Measurements from ENCODE around the gene MFAP3L.

DNA sequence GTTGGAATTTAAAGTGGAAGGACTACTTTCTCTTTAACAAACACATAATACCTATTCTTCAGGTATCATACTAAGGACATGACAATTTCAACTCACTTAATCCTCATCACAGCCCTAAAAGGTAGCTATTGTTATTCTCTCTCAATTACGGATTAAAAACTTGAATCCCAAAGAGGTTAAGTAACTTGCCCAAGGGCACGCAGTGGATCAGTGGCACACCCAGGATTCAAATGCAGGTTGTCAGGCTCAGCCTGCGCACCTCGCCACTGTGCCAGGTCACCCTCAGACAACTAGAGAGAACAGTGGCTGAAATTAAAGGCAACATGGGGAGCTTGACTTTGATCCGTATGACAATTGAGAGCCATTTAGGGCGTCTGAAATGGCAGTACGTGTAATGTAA is 67.6 kb downstream of the MFAP3L start:
- TF ChIP-seq, protein P1, sequence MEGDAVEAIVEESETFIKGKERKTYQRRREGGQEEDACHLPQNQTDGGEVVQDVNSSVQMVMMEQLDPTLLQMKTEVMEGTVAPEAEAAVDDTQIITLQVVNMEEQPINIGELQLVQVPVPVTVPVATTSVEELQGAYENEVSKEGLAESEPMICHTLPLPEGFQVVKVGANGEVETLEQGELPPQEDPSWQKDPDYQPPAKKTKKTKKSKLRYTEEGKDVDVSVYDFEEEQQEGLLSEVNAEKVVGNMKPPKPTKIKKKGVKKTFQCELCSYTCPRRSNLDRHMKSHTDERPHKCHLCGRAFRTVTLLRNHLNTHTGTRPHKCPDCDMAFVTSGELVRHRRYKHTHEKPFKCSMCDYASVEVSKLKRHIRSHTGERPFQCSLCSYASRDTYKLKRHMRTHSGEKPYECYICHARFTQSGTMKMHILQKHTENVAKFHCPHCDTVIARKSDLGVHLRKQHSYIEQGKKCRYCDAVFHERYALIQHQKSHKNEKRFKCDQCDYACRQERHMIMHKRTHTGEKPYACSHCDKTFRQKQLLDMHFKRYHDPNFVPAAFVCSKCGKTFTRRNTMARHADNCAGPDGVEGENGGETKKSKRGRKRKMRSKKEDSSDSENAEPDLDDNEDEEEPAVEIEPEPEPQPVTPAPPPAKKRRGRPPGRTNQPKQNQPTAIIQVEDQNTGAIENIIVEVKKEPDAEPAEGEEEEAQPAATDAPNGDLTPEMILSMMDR (IDR thresholded peaks at IDR 0.05) = no peak
- no peak for TF ChIP-seq POLR2A (IDR thresholded peaks at IDR 0.05)
- TF ChIP-seq EP300 (IDR thresholded peaks at IDR 0.05) = no peak
- TF ChIP-seq POLR2AphosphoS5 (IDR thresholded peaks at IDR 0.05) = no peak
